Measurements from ENCODE around the gene SALL1.

The SALL1 gene

DNA sequence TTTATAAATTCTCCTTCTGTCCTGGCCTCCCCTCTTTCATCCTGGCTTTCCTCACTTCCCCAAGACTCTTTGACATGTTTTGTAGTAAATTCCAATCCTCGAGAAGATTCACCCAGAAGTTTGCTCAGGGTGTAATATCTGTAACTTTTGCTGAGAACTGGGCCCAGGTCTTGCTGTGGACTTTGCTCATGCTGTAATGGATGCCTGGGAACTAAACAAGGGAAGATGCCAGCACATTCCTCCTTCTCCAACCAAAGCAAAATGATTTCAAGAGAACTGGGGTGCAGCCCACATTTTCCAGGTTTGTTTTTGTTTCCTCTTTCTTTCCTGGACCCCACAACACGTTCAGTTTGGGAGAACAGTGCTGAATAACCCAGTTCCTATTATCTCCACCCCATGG lies 6.6 kb upstream of the SALL1 start:
- H3K27ac Mint-ChIP-seq = peak overlapping the region; percentile 48 to 72 (median 49)
- peak overlapping the region; percentile 8 to 64 (median 46) for H3K4me3 Mint-ChIP-seq

DNA sequence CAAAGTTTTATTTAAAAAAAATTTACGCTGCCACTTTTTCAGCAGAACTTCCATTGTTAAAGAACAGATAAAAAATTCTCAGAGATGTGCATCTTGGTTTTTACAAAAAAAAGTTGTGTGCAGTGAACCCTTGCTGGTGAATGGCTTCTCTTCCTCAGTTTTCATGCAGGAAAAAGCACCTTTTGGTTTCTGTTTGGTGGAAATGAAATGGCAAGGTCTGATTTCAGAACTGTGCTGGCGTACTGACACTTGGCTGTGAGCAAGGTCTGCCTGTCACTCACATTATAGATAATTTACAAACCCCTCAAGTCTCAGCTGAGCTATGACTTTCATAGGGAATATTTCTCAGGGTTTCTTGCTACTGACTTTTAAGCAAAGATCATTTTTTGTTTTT lies 5.7 kb upstream of the SALL1 start:
- Mint-ChIP-seq H3K4me1 (peaks cover 34% of the 10 kb centered on the region), H3K27me3 (ENCODE audit: low read depth) (peaks cover 90% of the 10 kb centered on the region), H3K27ac (peak overlapping the region in 2 of 3 experiments; percentile 48 to 72), H3K9me3 (no peaks in the 10 kb centered on the region), H3K36me3 (ENCODE audit: low read depth) (no peaks in the 10 kb centered on the region), H3K4me3 (peak overlapping the region in 1 of 3 experiments; percentile 10)
- TF ChIP-seq, protein P1, sequence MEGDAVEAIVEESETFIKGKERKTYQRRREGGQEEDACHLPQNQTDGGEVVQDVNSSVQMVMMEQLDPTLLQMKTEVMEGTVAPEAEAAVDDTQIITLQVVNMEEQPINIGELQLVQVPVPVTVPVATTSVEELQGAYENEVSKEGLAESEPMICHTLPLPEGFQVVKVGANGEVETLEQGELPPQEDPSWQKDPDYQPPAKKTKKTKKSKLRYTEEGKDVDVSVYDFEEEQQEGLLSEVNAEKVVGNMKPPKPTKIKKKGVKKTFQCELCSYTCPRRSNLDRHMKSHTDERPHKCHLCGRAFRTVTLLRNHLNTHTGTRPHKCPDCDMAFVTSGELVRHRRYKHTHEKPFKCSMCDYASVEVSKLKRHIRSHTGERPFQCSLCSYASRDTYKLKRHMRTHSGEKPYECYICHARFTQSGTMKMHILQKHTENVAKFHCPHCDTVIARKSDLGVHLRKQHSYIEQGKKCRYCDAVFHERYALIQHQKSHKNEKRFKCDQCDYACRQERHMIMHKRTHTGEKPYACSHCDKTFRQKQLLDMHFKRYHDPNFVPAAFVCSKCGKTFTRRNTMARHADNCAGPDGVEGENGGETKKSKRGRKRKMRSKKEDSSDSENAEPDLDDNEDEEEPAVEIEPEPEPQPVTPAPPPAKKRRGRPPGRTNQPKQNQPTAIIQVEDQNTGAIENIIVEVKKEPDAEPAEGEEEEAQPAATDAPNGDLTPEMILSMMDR (IDR thresholded peaks at IDR 0.05; ENCODE audit: unreplicated experiment in 3 of 3) = no peak

More for the DNA sequence above, 6.6 kb upstream of the SALL1 start:
- Mint-ChIP-seq H3K27me3 (ENCODE audit: low read depth) (peaks cover 96% of the 10 kb centered on the region), H3K4me1 (peaks cover 34% of the 10 kb centered on the region), H3K9me3 (no peaks in the 10 kb centered on the region), H3K36me3 (ENCODE audit: low read depth) (no peaks in the 10 kb centered on the region)
- TF ChIP-seq, protein P1 (IDR thresholded peaks at IDR 0.05; ENCODE audit: unreplicated experiment in 3 of 3) = no peak

DNA sequence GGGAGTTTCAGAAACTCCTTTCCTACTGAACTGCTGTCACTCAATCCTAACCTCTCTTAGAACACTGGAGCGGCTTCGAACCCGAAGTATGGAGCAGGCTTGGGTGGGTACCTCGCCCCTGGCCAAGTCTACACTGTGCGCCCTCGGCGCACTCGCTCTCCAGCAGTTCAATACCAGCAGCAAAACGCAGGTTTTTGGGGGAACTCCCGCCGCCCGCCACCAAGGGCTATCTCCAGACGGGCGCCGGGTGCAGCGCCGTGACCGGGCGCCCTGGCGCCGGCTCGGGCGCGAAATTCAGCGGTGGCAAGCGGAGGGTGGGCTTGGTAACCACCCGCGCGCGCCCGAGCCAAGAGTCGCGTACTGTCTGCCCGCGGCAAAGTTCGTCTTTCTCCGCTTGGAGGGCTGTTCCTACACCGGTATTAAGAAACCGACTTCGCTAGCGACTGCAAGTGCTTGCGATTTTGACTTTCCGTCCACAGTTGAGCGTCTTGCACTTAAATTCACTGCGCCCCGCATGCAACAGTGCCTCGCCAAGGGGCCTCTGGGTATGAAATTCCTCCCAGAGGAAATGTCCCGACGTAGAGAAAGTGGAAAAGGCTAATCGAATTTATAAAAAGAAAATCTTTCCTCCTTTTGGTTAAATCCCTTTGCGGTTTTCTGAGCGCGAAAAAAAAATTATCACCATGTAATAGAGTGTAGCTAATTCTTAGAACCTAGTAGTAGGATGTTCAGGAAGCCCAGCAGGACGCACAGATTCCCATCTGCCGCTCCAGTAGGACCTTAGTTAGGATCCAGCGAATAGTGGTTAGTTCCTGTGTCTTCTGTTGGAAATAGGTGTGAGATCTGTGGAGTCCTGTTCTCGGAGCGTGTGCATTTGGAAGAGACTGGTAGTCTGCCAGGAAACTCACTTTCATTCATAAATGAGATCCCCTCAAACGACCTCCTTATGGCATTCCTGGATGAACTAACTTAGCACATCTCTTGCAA lies 5.0 kb upstream of the SALL1 start:
- no peaks in the 10 kb centered on the region for H3K36me3 Mint-ChIP-seq (ENCODE audit: low read depth)
- TF ChIP-seq, protein P1 (IDR thresholded peaks at IDR 0.05; ENCODE audit: unreplicated experiment in 3 of 3) = no peak
- peak overlapping the region; percentile 48 to 91 (median 72) for H3K27ac Mint-ChIP-seq
- H3K27me3 Mint-ChIP-seq (ENCODE audit: low read depth) = peaks cover 87% of the 10 kb centered on the region
- peaks cover 34% of the 10 kb centered on the region for H3K4me1 Mint-ChIP-seq
- H3K4me3 Mint-ChIP-seq = peak overlapping the region; percentile 85 to 88 (median 87)
- H3K9me3 Mint-ChIP-seq = no peaks in the 10 kb centered on the region

DNA sequence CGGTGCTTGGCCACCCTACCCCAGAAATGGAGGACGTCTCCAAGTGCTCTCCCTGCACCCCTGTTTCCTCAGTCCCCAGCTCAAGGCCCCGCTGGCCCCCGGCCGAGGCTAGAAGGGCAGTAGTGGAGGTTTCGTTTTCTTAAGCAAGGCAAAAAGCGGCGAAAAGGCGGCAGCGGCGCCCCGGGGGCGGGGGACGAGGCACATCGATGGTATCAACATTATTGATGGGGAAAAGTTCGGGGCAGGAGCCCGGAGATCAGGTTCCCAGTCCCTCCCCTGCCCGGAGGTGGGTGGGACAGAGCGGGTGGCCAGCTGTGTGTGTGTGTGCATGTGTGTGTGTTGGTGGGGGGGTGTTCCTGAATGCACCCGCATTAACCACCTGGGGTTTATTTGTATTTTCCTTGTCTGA lies 4.1 kb upstream of the SALL1 start:
- Mint-ChIP-seq H3K4me1 (peaks cover 34% of the 10 kb centered on the region), H3K27me3 (ENCODE audit: low read depth) (peaks cover 89% of the 10 kb centered on the region), H3K9me3 (no peaks in the 10 kb centered on the region), H3K36me3 (ENCODE audit: low read depth) (no peaks in the 10 kb centered on the region), H3K27ac (peak overlapping the region; percentile 48 to 91 (median 72)), H3K4me3 (peak overlapping the region; percentile 85 to 88 (median 87))
- TF ChIP-seq, protein P1 (IDR thresholded peaks at IDR 0.05; ENCODE audit: unreplicated experiment in 3 of 3) = no peak

DNA sequence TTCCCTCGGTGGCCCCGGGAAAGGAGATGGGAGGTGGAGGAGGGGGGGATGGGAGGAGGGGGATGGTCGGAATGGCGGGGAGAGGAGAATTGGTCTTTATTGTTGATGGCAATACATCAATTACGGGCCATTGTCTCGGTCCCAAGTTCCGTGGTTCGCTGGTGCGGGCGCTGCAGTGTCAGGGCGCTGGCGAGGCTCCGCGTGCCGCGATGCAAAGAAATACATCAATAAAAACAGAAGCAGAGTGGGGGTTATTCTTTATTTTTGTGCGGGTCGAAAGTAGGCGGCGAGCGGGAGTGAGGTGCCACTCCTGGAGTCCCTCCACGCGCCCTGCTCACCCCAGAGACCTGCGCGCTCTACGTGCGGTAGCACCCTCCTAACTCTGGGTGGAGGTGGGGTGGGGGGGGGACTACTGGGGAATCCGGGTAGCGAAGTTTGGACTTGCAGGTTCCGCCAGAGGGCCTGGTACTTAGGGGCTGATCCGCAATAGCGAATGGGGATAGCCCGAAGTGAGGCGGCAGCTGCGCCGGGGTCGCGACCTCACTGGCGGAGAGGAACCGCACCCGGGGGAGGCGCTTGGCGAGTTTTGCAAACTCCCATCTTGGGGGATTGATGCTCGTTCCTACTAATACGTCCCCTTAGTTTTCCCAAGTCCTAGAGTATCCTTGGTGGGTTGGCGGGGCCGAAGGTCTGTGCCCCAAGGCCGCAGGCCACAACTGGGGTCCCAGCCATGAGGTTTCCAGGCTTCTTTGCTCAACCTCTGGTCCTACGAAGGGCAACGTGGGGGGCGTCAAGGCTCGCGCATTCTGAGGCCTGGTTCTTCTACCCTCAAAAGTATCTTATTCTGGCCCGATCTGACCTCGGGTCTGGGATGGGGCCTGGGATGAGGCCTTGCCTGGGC lies 3.5 kb upstream of the SALL1 start:
- peak overlapping the region; percentile 85 to 88 (median 87) for H3K4me3 Mint-ChIP-seq
- peaks cover 89% of the 10 kb centered on the region for H3K27me3 Mint-ChIP-seq (ENCODE audit: low read depth)
- no peaks in the 10 kb centered on the region for H3K36me3 Mint-ChIP-seq (ENCODE audit: low read depth)
- no peaks in the 10 kb centered on the region for H3K9me3 Mint-ChIP-seq
- H3K27ac Mint-ChIP-seq = peak overlapping the region; percentile 48 to 91 (median 85)
- peaks cover 34% of the 10 kb centered on the region for H3K4me1 Mint-ChIP-seq
- TF ChIP-seq, protein P1 (IDR thresholded peaks at IDR 0.05; ENCODE audit: unreplicated experiment in 3 of 3) = no peak

All from nephron (organoid).